ENCODE data around the gene FAM98C.
"Not testable (repeated sequence)": the region's sequence is repeated elsewhere in the genome, so short reads cannot be mapped to it uniquely, and the experiment has no call there.

FAM98C gene

DNA sequence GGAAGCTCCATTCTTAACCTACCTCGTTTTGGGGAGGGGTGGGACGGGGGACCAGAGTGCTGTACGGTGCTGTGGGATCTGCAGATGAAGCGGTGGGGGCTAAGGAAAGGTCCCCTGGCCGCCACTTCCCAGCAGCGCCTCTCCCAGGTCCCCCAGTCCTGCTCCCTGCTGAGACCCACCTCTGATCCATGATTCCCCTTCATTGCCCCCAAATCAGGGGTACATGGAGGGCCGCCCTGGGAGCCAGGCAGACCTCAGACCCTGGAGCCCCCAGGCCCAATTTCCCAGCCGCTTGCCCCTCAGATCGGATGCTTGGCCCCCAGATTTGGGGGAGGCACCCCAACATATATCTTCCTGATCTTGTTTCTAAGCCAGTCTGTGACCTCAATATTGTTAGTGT lies 3.8 kb upstream of the FAM98C start:
- no peak for DNase-seq (ENCODE audit: low read depth)

DNA sequence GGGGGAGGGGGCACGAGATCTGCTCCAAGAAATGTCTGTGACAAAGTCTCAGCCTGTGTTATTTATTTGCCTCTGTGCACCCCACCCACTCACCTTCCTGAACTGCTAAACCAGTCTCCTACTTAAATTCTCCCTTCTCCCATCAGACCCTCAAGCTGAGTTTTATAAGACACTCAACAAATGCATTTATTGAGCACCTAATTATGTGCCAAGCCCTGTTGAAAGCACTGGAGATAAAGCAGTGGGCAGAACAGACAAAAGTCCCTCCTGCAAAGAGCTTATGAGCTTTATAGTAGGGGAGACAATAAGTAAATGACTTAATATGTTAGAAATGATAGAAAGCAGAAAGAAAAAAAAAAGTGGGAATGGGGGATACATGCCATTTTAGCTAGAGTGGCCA lies 3.4 kb upstream of the FAM98C start:
- no peak for DNase-seq (ENCODE audit: low read depth)

DNA sequence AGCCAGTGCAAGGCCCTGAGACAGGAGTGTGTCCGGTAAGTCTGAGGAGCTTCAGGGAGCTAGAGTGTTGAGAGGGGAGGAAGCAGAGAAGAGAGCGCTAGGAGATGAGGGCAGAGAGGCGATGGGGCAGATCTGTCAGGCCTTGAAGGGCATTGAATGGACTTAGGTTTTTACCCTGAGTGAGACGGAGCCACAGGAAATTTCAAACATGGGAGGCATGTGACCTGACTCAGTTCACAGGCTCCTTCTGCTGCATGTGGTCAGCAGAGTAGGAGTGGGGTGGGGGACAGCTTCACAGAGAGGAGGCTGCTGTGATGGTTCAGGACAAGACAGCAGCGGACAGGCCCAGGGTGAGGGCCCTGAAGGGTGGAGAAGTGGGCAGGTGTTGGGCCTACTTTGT lies 2.5 kb upstream of the FAM98C start:
- no peak for DNase-seq (ENCODE audit: low read depth)

DNA sequence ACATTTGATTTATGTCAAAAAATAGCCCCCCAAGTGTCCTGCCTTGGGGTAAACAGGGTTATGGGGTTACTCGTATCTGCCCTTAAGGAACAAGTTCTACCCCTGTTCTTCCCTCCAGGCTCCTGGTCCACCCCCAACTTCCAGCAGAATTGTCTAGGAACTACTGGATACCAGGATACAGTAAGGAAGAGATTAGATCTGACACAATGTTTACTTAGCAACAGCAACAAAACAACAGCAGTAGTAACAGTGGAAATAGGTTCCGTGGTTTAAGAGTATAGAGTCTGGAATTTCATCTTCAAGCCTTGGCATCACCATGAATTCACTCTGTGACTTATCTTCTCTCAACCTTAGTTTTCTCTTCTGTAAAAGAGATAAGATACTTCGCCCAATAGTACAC lies 1.7 kb upstream of the FAM98C start:
- no peak for DNase-seq (ENCODE audit: low read depth)

DNA sequence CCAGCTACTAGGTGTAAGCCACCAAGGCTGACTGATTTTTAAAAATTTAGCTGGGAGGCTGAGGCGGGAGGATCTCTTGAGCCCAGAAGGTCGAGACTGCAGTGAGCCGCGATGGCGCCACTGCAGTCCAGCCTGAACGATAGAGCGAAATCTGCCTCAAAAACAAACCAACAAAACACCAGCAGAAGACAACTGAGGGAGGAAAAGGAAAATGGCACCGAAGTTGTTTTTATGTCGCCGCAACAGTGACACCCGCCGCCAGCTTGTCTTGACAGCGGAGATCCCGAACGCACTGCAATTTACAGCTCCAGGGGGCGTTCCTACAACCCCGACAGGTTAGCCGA lies 298 bp upstream of the FAM98C start:
- no peak for DNase-seq (ENCODE audit: low read depth)

DNA sequence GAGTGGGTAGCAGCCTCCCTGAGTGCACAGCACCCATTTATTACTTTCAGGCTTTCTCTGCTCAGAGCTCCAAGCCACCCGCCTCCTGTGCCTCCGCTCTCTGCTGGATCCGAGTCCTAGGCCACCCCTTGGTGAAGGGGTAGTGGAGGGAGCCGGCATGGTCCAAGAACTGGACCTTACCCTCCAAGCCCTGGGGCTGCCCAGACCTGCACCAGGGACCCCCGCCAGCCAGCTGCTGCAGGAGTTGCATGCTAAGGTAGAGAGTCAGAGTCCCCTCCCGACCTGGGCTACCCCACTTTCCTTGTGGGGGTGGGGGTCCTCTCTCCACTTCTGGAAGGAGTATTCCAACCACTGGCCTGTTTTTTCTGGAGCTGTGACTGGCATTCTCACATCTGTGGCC lies 2.0 kb downstream of the FAM98C start:
- no peak for DNase-seq (ENCODE audit: low read depth)

DNA sequence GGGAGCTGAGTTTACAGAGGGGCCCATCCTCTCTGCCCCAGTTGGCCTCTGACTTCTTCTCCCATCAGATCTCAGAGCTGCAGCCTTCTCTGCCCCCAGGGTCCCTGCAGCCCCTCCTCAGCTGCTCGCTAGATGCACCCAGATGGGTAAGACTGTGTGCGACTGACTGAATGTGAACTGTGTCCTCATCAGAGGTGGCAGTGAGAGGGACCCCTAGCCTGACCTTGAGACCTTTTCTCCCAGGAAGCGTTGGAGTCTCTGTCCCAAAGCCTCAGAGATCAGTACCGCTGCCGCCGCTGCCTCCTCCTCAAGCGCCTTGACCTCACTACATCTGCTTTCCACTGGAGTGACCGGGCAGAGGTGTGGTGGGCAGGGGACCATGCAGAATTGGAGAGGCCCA lies 2.4 kb downstream of the FAM98C start:
- DNase-seq (ENCODE audit: low read depth) = no peak

DNA sequence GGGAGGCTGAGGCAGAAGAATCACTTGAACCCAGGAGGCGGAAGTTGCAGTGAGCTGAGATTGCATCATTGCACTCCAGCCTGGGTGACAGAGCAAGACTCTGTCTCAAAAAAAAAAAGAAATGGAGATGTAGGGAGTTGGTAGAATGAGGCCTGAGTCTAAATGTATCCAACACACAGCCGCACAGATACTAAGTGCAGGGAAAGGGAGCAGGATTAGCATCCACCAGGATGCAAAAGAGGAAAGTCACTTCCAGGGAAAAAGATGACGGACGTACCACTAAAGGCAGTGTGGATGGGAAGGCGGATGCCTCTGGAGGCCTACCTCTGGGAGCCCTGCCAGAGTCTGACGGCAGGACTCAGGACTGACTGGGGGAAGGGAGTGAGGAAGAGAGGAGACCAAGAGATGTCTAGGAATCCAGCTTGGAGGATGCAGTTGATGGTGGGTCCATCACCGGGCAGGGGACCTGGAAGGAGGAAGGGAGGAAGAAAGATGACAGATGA lies 6.8 kb downstream of the FAM98C start:
- no peak for DNase-seq (ENCODE audit: low read depth)

DNA sequence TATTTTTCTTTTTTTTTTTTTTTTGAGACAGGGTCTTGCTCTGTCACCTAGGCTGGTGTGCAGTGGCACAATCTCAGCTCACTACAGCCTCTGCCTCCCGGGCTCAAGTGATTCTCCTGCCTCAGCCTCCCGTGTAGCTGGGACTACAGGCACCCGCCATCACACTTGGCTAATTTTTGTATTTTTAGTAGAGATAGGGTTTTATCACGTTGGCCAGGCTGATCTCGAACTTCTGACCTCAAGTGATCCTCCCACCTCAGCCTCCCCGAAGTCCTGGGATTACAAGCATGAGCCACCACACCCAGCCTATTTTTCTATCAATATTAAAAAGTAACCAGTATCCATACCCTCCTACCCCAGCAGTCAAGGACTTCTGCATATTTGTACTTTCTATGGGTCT lies 7.5 kb downstream of the FAM98C start:
- not testable (repeated sequence) for DNase-seq (ENCODE audit: low read depth)

DNA sequence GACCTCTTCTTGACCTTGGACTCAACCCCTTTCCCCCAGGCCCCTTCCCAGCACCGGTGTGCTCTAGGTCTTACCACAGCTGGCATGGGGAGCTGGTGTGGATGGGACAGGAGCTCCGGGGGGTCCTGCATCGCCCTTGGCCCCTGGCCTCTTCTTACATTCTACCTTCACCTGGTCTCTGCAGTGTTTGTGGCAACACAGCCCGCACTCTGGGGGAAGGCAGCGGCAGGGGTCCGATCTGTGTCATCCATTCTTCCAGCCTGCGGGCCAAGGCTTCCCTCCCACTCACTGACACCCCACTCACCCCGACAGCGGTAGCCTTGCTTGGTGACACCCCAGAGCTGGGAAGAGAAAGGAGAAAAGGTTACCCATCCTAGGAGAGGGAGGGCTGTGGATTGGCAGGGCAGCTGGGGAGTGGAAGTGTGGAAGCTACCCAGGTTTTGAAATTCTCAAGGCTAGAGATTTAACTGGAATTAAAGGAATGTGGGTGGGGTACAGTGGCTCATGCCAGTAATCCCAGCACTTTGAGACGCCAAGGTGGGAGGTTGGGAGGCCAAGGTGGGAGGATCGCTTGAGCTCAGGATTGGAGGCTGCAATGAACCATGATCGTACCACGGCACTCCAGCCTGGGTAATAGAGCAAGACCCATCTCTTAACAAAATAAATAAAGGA lies 8.3 kb downstream of the FAM98C start:
- DNase-seq (ENCODE audit: low read depth) = no peak

DNA sequence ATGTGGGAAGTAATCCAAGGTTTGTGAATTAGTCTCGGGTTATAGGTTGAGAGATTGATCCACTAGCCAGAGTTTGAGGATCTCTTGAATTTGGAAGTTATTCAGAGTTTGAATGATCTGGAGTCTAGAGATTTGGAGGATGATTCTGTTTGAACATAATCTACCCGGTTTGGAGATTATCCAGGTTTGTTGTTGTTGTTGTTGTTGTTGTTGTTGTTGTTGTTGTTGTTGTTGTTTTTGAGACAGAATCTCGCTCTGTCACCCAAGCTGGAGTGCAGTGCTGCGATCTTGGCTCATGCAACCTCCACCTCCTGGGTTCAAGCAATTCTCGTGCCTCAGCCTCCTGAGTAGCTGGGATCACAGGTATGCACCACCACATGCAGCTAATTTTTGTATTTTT lies 9.0 kb downstream of the FAM98C start:
- DNase-seq (ENCODE audit: low read depth) = not testable (repeated sequence)

DNA sequence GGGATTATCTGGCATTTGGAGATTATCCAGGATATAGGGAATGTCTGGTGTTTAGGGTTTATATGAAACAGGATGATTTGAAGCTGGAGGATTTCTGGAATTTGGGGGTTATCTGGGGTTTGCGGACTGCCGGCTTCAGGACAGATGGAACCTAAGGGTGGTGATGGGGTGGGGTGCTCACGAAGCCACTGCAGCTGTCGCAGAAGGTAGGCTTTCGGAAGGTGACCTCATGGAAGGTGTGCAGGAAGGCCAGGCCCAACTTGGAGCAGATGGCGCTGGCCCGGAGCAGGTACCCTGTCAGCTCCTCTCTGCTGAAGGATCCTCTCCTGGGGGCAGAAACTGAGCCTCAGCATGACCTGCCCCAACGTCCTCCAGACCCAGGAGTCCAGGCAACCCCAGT lies 9.6 kb downstream of the FAM98C start:
- no peak for DNase-seq (ENCODE audit: low read depth)

DNA sequence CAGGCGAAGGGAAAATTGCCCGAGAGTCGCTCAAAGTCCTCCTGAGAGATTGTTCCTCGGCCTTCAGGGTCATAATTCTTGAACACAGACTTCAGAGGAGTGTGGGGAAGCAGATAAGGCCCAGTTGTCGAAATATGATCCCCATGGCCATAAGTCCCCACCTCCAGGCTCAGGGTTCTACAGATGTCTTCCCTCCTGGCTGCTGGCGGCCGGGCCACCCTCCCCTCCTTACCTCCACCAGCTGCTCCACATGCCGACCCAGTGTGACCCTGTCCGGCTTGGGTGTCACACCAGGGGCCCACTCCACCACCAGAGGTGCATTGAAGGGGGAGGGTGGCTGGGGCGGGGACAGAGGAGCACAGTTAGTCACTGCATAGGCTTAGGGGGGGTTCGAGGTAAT lies 10.1 kb downstream of the FAM98C start:
- no peak for DNase-seq (ENCODE audit: low read depth)

DNA sequence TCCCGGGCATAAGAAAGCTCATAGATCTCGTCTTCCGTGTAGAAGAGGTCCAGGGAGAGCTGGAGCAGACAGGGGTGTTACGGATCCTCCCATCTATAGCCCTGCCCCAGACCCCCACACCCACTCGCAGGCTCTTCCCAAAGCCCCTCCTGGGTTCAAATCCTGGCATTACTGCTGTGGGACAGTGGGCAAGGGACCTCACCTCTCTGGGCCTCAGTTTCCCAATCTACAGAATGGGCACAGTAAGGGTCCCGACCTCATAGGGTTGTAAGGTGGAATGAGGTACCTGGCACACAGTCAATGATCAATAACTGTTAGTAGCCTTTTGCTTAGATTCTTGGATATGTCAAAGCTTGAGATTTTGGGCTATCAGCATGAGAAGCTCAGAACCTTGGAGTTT lies 10.5 kb downstream of the FAM98C start:
- no peak for DNase-seq (ENCODE audit: low read depth)

DNA sequence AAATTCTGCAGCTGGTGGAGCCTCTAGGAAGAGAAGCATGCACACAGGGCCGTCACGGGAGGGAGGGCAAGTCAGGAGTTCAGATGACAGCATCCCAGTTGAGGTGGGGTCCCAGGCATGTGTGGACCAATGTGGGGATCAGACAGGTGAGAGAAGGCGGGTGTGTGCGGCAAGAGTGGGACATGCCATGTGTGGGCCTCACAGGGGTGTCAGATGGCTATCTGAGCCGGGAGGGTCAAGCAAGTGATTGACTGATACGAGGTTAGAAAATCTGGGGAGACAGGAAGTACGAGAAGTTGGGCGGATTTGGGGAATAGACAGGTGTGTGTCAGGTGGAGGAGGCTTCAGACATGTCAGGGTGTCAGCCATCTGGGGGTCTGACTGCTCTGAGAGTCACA lies 14.3 kb downstream of the FAM98C start:
- no peak for DNase-seq (ENCODE audit: low read depth)

DNA sequence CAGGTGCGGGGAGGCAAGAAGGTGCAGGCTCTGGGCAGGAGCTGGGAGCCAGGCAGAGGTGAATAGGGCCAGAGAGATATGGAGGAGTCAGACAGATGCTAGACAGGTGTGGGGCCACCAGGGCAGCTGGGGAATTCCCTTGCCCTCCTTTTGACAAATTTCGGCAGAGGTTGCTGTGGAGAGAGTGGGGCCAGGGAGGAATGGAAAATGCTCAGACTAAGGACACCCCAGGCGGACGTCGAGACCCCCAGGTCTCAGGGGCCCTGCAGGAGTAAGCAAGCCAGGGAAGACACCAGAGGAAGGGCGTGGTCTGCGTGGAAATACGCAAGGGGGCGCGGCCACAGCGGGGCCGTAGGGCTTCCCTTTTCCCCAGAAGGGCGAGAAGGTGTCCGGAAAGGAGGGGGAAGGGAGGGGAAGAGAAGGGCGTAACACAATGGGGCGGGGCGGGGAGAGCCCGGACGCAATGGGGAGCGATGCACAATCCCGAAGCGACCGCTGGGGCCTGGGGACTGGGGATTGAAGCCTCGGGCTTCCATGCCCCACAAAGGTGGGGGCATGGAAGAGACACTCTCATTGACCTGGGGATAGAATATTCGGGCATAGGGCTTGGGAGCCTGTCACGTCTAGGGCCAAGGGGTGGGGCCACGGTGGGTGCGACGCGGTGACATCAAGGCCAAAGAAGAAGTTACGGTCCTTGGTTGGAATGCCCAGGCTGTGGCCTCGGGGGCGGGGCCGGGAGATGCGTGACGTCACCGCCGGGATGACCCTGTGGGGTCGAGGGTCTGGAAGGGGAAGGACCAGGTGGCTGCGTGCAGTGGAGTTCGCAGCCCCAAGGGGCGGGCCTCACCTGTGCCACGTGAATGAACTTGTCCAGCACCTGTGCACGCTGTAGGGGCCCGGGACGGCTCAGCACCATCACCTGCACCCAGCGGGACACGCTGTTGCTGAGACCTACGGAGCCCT lies 14.9 kb downstream of the FAM98C start:
- peak; percentile 33 for DNase-seq (ENCODE audit: low read depth)

DNA sequence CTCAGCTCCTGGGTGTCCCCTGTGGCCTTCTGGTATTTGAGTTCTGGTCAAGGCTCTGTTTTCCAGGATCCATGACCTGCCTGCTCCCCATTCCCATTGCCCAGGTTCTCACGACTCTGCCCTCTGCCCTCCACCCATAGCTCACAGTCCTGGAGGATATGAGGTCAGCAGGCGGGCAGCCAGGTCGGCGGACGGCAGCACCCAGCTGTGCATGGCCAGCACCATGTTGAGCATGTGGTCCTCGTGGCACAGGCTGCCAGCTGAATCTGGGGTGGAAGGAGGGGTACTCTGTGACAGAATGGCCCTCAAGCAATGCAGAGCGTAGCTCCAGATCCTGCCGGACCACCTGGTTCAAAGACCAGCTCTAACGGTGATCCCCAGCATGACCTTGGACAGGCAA lies 18.0 kb downstream of the FAM98C start:
- DNase-seq (ENCODE audit: low read depth) = no peak

DNA sequence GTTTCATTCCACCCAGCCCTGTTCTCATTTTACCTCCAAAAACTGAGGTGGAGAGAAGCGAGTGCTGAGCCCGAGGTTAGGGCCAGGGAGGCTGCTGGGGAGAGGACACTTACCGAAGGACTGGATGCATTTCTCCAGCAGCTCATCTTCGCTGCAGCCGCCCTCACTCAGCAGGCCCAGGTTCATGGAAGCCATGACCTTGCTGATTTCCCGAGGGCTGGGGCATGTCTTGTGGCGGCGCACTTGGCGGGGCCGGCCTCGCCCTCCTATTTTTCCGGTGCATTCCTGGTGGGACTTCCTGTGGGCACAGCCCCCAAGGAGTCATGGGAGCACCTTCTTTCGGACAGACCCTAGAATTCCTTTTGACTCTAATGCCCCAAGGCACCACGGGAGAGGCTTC lies 19.0 kb downstream of the FAM98C start:
- no peak for DNase-seq (ENCODE audit: low read depth)

DNA sequence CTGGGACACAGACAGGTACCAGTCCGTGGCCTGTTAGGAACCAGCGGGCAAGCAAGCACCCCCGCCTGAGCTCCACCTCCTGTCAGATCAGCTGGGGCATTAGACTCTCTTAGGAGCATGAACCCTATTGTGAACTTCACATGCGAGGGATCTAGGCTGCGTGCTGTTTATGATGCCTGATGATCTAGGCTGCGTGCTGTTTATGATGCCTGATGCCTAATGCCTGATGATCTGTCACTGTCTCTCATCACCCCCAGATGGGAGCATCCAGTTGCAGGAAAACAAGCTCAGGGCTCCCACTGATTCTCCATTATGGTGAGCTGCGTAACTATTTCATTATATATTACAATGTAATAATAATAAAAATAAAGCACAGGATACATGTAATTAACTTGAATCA lies 19.5 kb downstream of the FAM98C start:
- DNase-seq (ENCODE audit: low read depth) = no peak

DNA sequence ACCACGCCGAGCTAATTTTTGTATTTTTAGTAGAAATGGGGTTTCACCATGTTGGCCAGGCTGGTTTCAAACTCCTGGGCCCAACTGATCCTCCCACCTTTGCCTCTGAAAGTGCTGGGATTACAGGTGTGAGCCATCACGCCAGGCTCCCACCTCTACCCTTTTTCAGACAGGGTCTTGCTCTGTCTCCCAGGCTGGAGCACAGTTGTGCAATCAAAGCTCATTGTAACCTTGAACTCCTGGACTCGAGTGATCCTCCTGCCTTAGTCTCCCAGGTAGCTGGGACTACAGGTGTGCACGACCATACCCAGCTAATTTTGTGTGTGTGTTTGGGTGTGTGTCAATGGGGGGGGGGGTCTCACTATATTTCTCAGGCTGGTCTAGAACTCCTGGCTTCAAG lies 21.4 kb downstream of the FAM98C start:
- DNase-seq (ENCODE audit: low read depth) = no peak

DNA sequence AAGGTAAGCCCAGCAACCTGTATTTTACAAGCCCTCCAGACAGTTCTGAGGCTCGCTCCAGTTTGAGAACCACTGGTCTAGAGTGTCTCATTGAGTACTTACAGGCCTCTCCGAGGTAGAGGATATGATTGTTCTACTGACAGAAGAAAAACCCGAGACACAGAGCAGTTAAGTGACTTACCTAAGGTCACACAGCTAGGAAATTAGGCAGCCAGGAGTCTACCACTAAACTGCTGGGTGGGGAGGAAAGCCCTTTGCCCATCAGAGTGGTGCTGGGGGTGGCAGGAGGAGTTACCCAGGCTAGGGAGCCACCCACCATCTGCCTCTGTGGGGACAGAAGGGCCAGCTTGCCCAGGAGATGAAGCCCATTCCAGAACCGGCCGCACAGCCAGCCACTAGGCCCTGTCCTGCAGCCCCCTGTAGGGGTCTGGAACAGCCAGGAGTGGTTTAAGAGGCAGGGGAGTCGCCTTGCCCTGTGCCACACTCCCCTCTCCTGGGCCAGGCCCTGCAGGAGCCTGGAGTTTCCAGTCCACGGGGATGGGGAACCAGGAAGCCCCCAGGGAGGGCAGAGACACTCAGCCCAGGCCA lies 22.4 kb downstream of the FAM98C start:
- DNase-seq (ENCODE audit: low read depth) = no peak

DNA sequence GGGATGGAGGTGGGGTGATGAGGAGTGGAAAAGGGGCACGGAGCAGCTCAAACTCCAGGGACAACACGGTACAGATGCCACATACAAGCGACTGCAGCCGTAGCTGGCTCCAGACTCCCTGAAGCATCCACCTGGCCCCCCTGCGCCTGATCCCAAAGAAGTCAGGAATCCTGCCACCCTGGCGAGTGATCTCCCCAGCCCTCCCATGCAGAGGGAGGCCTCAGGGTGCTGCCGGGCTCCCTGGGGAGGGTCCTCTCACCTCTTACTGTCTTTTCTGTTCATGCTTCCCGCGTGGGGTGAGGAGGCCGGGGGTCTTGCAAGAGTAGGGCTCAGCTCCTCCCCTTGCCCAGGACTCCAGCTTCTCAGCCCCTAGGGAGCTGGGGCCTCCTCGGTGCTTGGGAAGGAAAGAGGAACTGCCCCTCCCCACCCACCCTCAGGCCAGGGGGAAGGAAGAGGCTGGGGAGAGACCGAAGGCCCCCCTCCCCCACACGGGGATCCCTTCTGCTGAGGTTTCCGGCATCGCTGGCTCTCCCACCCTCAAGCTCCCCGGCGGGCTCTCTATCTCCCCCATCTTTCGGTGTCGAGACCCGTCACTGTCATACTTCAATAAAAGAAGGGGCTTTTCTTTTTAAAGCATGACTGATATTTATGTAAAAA lies 23.0 kb downstream of the FAM98C start, which contains the start of gene RASGRP4:
Gene RASGRP4 (minus strand): TSS at position 410 of the 657 bp plus-strand sequence. CDS start 128 bp downstream, at position 282.
- peak; percentile 26 for DNase-seq (ENCODE audit: low read depth)
